Trophoblast cell (in vitro differentiated cells and primary cell): ENCODE measurements around the gene ATOSA.

Source experiments
- DNase-seq, 2 donors: peaks; one replicate each; pipeline ENCODE4 v3.0.0-alpha.2; 2016
- H2AFZ ChIP-seq: 2 replicates; pipeline ENCODE4 v1.6.1; 2013; ENCODE audit warnings: low read length, moderate library complexity, mild to moderate bottlenecking; ENCODE audit not compliant: insufficient read depth, poor library complexity
- H2AK5ac ChIP-seq: 2 replicates; pipeline ENCODE4 v1.6.1; 2013; ENCODE audit warnings: mild to moderate bottlenecking, low read length
- H2BK120ac ChIP-seq: 2 replicates; pipeline ENCODE4 v1.6.1; 2013; ENCODE audit warnings: low read length, mild to moderate bottlenecking, moderate library complexity; ENCODE audit not compliant: insufficient read depth, poor library complexity
- H2BK12ac ChIP-seq: 2 replicates; pipeline ENCODE4 v1.6.1; 2013; ENCODE audit warnings: mild to moderate bottlenecking, low read length, moderate library complexity
- H2BK5ac ChIP-seq: 2 replicates; pipeline ENCODE4 v1.6.1; 2013; ENCODE audit warnings: low read length, low read depth, moderate library complexity, mild to moderate bottlenecking; ENCODE audit not compliant: poor library complexity
- H3K14ac ChIP-seq: 2 replicates; pipeline ENCODE4 v1.6.1; 2013; ENCODE audit warnings: mild to moderate bottlenecking, low read length
- H3K18ac ChIP-seq: 2 replicates; pipeline ENCODE4 v1.6.1; 2013; ENCODE audit warnings: mild to moderate bottlenecking, low read length
- H3K23ac ChIP-seq: 2 replicates; pipeline ENCODE4 v1.6.1; 2013; ENCODE audit warnings: low read length
- H3K27ac ChIP-seq: 2 replicates; pipeline ENCODE4 v1.5.1; 2013; ENCODE audit warnings: low read depth, mild to moderate bottlenecking, inconsistent platforms, low read length, moderate library complexity
- H3K27me3 ChIP-seq: 2 replicates; pipeline ENCODE4 v1.6.1; 2013; ENCODE audit warnings: inconsistent platforms, mild to moderate bottlenecking, low read length, moderate library complexity; ENCODE audit not compliant: insufficient read depth
- H3K36me3 ChIP-seq, 2 experiments: 1 replicate in 1 of 2; 2 replicates in 1 of 2; pipeline ENCODE4 v1.6.1; 2013; ENCODE audit warnings: low read length in 2 of 2, mild to moderate bottlenecking in 2 of 2, moderate library complexity in 1 of 2; ENCODE audit not compliant: insufficient read depth in 2 of 2, control insufficient read depth in 1 of 2
- H3K4ac ChIP-seq: 2 replicates; pipeline ENCODE4 v1.6.1; 2013; ENCODE audit warnings: low read depth, mild to moderate bottlenecking, low read length, moderate library complexity
- H3K4me1 ChIP-seq, 2 experiments: 1 replicate in 1 of 2; 2 replicates in 1 of 2; pipeline ENCODE4 v1.6.1; 2013; ENCODE audit warnings: low read length in 2 of 2, mild to moderate bottlenecking in 2 of 2, moderate library complexity in 1 of 2; ENCODE audit not compliant: insufficient read depth in 2 of 2, control insufficient read depth in 1 of 2
- H3K4me2 ChIP-seq: 2 replicates; pipeline ENCODE4 v1.6.1; 2013; ENCODE audit warnings: inconsistent platforms, mild to moderate bottlenecking, low read length, moderate library complexity
- H3K4me3 ChIP-seq: 2 replicates; pipeline ENCODE4 v1.5.1; 2013; ENCODE audit warnings: mild to moderate bottlenecking, low read depth, low read length, inconsistent platforms
- H3K79me1 ChIP-seq: one replicate; pipeline ENCODE4 v1.6.1; 2013; ENCODE audit warnings: low read length
- H3K79me2 ChIP-seq: 2 replicates; pipeline ENCODE4 v1.6.1; 2013; ENCODE audit warnings: low read length, mild to moderate bottlenecking; ENCODE audit not compliant: control insufficient read depth, insufficient read depth, poor library complexity
- H3K9ac ChIP-seq: 2 replicates; pipeline ENCODE4 v1.6.1; 2013; ENCODE audit warnings: mild to moderate bottlenecking, low read length
- H3K9me3 ChIP-seq: 2 replicates; pipeline ENCODE4 v1.6.1; 2013; ENCODE audit warnings: low read depth, mild to moderate bottlenecking, control low read depth, inconsistent platforms, low read length; ENCODE audit not compliant: insufficient read depth
- H4K12ac ChIP-seq: 2 replicates; pipeline ENCODE4 v1.6.1; 2013; ENCODE audit warnings: low read depth, mild to moderate bottlenecking, low read length, moderate library complexity
- H4K8ac ChIP-seq: 2 replicates; pipeline ENCODE4 v1.6.1; 2013; ENCODE audit warnings: low read depth, mild to moderate bottlenecking, low read length, moderate library complexity
- H4K91ac ChIP-seq: one replicate; pipeline ENCODE4 v1.6.1; 2013; ENCODE audit warnings: low read depth, mild to moderate bottlenecking, low read length, moderate library complexity
- WGBS: extraction: QIAGEN DNeasy Blood & Tissue Kit; methylation state at CpG from one replicate; pipeline ENCODE4 v1.1.7; 2013; ENCODE audit warnings: missing lambda C conversion rate; ENCODE audit not compliant: insufficient read length, insufficient coverage; ENCODE audit errors: extremely low coverage; 5-methylcytosine and 5-hydroxymethylcytosine counted together

The ATOSA gene

DNA sequence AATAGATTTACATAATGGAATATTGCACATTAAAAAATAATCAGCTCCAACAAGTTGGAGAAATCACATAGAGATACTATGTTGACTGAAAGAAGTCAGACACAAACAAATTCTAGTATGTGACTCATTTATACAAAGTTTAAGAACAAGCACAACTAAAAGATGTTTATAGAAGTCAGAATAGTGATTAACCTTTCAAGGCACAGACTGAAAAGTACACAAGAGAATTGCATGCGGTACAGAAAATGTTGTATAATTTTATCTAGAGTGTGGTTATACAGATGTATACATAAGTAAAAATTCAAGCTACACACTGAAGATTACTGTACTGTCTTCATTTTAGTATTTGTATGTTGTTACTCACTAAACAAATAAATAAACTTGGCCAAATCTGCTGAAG lies 19.3 kb upstream of the ATOSA start:
- Histone ChIP-seq H4K12ac (no peak overlapping the region), H3K18ac (no peak overlapping the region), H3K36me3 (no peaks in the 10 kb centered on the region), H3K9ac (no peak overlapping the region), H3K27ac (no peak overlapping the region), H4K8ac (no peak overlapping the region), H3K23ac (no peak overlapping the region), H2AFZ (no peak overlapping the region), H3K14ac (no peak overlapping the region), H2BK120ac (no peak overlapping the region), H3K4me1 (no peaks in the 10 kb centered on the region), H4K91ac (no peak overlapping the region), H3K79me2 (no peaks in the 10 kb centered on the region), H3K4ac (no peak overlapping the region), H3K9me3 (no peaks in the 10 kb centered on the region), H3K4me2 (no peak overlapping the region), H2BK5ac (no peak overlapping the region), H3K4me3 (no peak overlapping the region), H2AK5ac (no peak overlapping the region), H2BK12ac (no peak overlapping the region), H3K27me3 (no peaks in the 10 kb centered on the region), H3K79me1 (no peaks in the 10 kb centered on the region)
- DNase-seq = no peak
- no CpG with 5 or more reads among the region's 1 CpG for WGBS

DNA sequence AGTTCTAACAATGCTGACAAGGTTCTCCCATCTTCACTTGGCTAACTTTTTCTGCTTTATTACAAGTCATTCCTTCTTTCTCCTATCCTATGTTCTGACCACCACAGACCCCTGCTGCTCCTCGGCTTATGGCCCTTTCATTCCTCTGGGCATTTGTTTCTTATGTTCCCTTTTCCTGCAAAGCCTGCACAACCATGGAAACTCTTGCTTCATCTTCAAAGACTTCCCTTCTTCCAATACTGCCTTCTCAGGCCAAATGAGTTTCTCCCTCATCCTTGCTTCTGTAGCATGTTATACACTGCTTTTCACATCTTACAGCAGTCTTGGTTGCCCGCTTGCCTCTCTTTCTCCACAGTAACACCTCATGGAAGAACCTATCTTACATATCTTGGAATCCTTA lies 17.9 kb upstream of the ATOSA start:
- H3K14ac ChIP-seq = no peak overlapping the region
- H3K27ac ChIP-seq = no peak overlapping the region
- H4K8ac ChIP-seq = no peak overlapping the region
- H2AK5ac ChIP-seq = no peak overlapping the region
- no peak overlapping the region for H3K18ac ChIP-seq
- no peaks in the 10 kb centered on the region for H3K79me1 ChIP-seq
- H3K4me3 ChIP-seq = no peak overlapping the region
- no peak overlapping the region for H4K91ac ChIP-seq
- H3K4ac ChIP-seq = no peak overlapping the region
- H2BK120ac ChIP-seq = no peak overlapping the region
- H3K4me1 ChIP-seq = no peaks in the 10 kb centered on the region
- no peak overlapping the region for H2BK12ac ChIP-seq
- H3K23ac ChIP-seq = no peak overlapping the region
- no peak overlapping the region for H3K9ac ChIP-seq
- H3K79me2 ChIP-seq = no peaks in the 10 kb centered on the region
- no peak overlapping the region for H2AFZ ChIP-seq
- H4K12ac ChIP-seq = no peak overlapping the region
- no peak overlapping the region for H2BK5ac ChIP-seq
- H3K36me3 ChIP-seq = no peaks in the 10 kb centered on the region
- no peaks in the 10 kb centered on the region for H3K9me3 ChIP-seq
- no CpG with 5 or more reads among the region's 2 CpGs for WGBS
- no peaks in the 10 kb centered on the region for H3K27me3 ChIP-seq
- DNase-seq = peak in 1 of 2 donors; percentile 33
- no peak overlapping the region for H3K4me2 ChIP-seq

DNA sequence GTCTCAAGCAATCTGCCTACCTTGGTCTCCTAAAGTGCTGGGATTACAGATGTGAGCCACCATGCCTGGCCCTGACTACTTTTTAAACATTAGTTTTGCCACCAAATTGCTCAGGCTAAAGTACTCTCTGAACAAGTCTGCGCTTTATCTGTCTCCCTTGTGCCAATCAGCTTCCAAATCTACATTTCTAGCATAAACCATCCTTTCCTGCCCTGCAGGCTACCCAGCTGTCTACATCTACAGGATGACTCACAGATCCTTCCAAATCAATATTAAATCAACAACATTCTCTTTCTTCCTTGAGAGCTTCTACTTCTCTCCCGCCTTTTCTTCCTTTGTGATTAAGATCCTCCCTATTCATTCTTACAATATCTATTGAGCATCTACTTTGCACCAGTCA lies 16.0 kb upstream of the ATOSA start:
- Histone ChIP-seq H4K91ac (no peak overlapping the region), H3K27ac (no peak overlapping the region), H3K4me1 (no peaks in the 10 kb centered on the region), H2BK12ac (no peak overlapping the region), H2AFZ (no peak overlapping the region), H3K14ac (no peak overlapping the region), H3K4ac (no peak overlapping the region), H3K79me1 (no peaks in the 10 kb centered on the region), H3K79me2 (no peaks in the 10 kb centered on the region), H4K8ac (no peak overlapping the region), H3K18ac (no peak overlapping the region), H3K4me2 (no peak overlapping the region), H4K12ac (no peak overlapping the region), H2BK120ac (no peak overlapping the region), H3K9ac (no peak overlapping the region), H2BK5ac (no peak overlapping the region), H3K4me3 (no peak overlapping the region), H3K23ac (no peak overlapping the region), H2AK5ac (no peak overlapping the region), H3K9me3 (no peaks in the 10 kb centered on the region), H3K36me3 (no peaks in the 10 kb centered on the region), H3K27me3 (no peaks in the 10 kb centered on the region)
- no CpG with 5 or more reads among the region's 2 CpGs for WGBS
- peak; percentile 56 to 79 for DNase-seq

DNA sequence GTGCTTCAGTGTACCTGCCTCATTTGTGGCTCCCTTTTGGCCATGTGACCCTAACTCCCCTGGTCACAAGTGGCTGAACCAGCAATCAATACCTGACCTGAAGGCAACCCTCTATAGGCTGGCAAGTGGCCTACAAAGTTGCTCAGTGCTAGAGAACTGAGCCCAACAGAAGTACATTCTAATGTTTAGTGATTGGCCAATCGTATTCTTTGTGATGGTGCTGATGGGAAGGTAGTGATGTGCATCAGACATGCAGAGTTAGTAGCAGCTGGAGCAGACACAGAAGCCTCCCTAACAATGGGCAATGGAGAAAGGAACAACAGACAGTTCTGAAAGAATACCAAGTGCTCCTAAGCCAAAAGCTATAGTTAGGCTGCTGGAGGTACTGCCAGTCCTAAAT lies 10.4 kb upstream of the ATOSA start:
- H4K8ac ChIP-seq = no peak overlapping the region
- H3K27me3 ChIP-seq = no peaks in the 10 kb centered on the region
- no peak overlapping the region for H3K4me3 ChIP-seq
- no peaks in the 10 kb centered on the region for H3K9me3 ChIP-seq
- WGBS = no CpG with 5 or more reads among the region's 1 CpG
- no peak overlapping the region for H3K27ac ChIP-seq
- DNase-seq = no peak
- no peak overlapping the region for H4K91ac ChIP-seq
- H3K14ac ChIP-seq = no peak overlapping the region
- no peaks in the 10 kb centered on the region for H3K79me2 ChIP-seq
- no peak overlapping the region for H2AFZ ChIP-seq
- no peak overlapping the region for H3K23ac ChIP-seq
- H3K4me2 ChIP-seq = no peak overlapping the region
- no peak overlapping the region for H3K4ac ChIP-seq
- H2BK120ac ChIP-seq = no peak overlapping the region
- H3K4me1 ChIP-seq = no peaks in the 10 kb centered on the region
- no peaks in the 10 kb centered on the region for H3K79me1 ChIP-seq
- no peaks in the 10 kb centered on the region for H3K36me3 ChIP-seq
- H2AK5ac ChIP-seq = no peak overlapping the region
- no peak overlapping the region for H4K12ac ChIP-seq
- H3K18ac ChIP-seq = no peak overlapping the region
- no peak overlapping the region for H3K9ac ChIP-seq
- no peak overlapping the region for H2BK12ac ChIP-seq
- H2BK5ac ChIP-seq = no peak overlapping the region
